PC-9 (cell line): ENCODE results near the gene NRG2. TPM values are rescaled to one million over a fixed set of nuclear protein-coding genes. Genes with fewer than 3 reads are reported as not detected.

Experiments
- BruUV-seq: library from RNA; stranded (reverse); fragments of 400-500 nt; replicated peaks from 2 replicates; lab custom pipeline; 2021; lab: Mats Ljungman, UMichigan
- CTCF ChIA-PET: fragments of 300-600 bp; sonication (Branson Sonifier 250); formaldehyde crosslinking; loops from one replicate; lab custom pipeline; 2022; ENCODE audit warnings: antibody characterized with exemption; lab: Charles Lee
- POLR2A ChIA-PET: fragments of 300-600 bp; sonication (Branson Sonifier 250); formaldehyde crosslinking; loops from one replicate; lab custom pipeline; 2022; ENCODE audit warnings: antibody characterized with exemption; ENCODE audit not compliant: unreplicated experiment; lab: Charles Lee
- DNase-seq, 2 experiments: peaks; one replicate each; pipeline versions ENCODE4 v3.0.0 to v3.0.0-alpha.2; 2015 to 2022; ENCODE audit warnings: mixed read lengths in 1 of 2
- H2AFZ ChIP-seq: fragments of 200-600 bp; sonication (generic); 2 replicates; pipeline ENCODE4 v1.8.1; 2017; ENCODE audit warnings: antibody characterized with exemption
- H3F3A ChIP-seq: fragments of 200-600 bp; sonication (generic); 2 replicates; pipeline ENCODE4 v1.8.1; 2017; ENCODE audit warnings: antibody characterized with exemption, mild to moderate bottlenecking, low read depth; ENCODE audit not compliant: insufficient read depth
- H3K27ac ChIP-seq: fragments of 200-600 bp; sonication (generic); 2 replicates; pipeline ENCODE4 v1.6.1; 2016; ENCODE audit warnings: mixed run types
- H3K27me3 ChIP-seq: fragments of 200-600 bp; sonication (generic); 2 replicates; pipeline ENCODE4 v1.6.1; 2016; ENCODE audit warnings: low read depth, mixed run types; ENCODE audit not compliant: insufficient read depth
- H3K36me3 ChIP-seq: fragments of 200-600 bp; sonication (generic); 2 replicates; pipeline ENCODE4 v1.6.1; 2016; ENCODE audit warnings: low read depth, mixed run types
- H3K4me1 ChIP-seq: fragments of 200-600 bp; sonication (generic); replicated peaks from 2 replicates; pipeline ENCODE4 v1.6.1; 2016; ENCODE audit warnings: mixed run types; ENCODE audit not compliant: insufficient read depth
- H3K4me2 ChIP-seq: fragments of 200-600 bp; sonication (generic); 2 replicates; pipeline ENCODE4 v1.6.1; 2017; ENCODE audit warnings: mixed run types
- H3K4me3 ChIP-seq: fragments of 200-600 bp; sonication (generic); 2 replicates; pipeline ENCODE4 v1.6.1; 2016; ENCODE audit warnings: mixed run types
- H3K79me2 ChIP-seq: fragments of 200-600 bp; sonication (generic); 2 replicates; pipeline ENCODE4 v1.6.1; 2017; ENCODE audit warnings: low read depth, mixed run types
- H3K9me2 ChIP-seq: fragments of 200-600 bp; sonication (generic); 2 replicates; pipeline ENCODE4 v1.8.1; 2017; ENCODE audit warnings: mild to moderate bottlenecking; ENCODE audit not compliant: insufficient read depth
- H3K9me3 ChIP-seq: fragments of 200-600 bp; sonication (generic); 2 replicates; pipeline ENCODE4 v1.8.1; 2016; ENCODE audit warnings: low read depth; ENCODE audit not compliant: insufficient read depth
- H4K20me1 ChIP-seq: fragments of 200-600 bp; sonication (generic); 2 replicates; pipeline ENCODE4 v1.8.1; 2017; ENCODE audit not compliant: insufficient read depth
- CTCF ChIP-seq: fragments of 200-600 bp; sonication (generic); conservative IDR thresholded peaks from 2 replicates; pipeline ENCODE4 v1.6.1; 2017; ENCODE audit warnings: mixed run types, antibody characterized with exemption, mild to moderate bottlenecking, moderate library complexity
- EZH2 ChIP-seq: fragments of 200-600 bp; sonication (generic); IDR thresholded peaks from 2 replicates; pipeline ENCODE4 v1.8.0; 2017; ENCODE audit warnings: antibody characterized with exemption, low read depth
- intact Hi-C: fragments of 100-400 bp; cut with micrococcal nuclease; formaldehyde crosslinking; loops from one replicate; pipeline ENCODE4 v1.10.0; 2022; ENCODE audit not compliant: unreplicated experiment
- total RNA-seq: library from RNA; stranded (reverse); gene quantifications from 2 replicates; pipeline ENCODE4 v1.2.3, GENCODE V29; 2021

Gene NRG2
- total RNA-seq, 1 experiment from 2014 or later = not detected

- Histone ChIP-seq H3K79me2 (no peaks in the 10 kb centered on the region), H3K36me3 (no peaks in the 10 kb centered on the region), H3K4me3 (no peak overlapping the region), H2AFZ (no peak overlapping the region), H3F3A (no peaks in the 10 kb centered on the region), H3K4me1 (no peaks in the 10 kb centered on the region), H3K9me2 (no peaks in the 10 kb centered on the region), H3K9me3 (no peaks in the 10 kb centered on the region), H3K4me2 (no peak overlapping the region), H3K27me3 (peaks cover 16% of the 10 kb centered on the region; the same call in 1 of the 2 replicates), H3K27ac (no peak overlapping the region), H4K20me1 (no peaks in the 10 kb centered on the region)
- DNase-seq = no peak
- intact Hi-C loops = no loop called here
- BruUV-seq = no TSS peak
- POLR2A ChIA-PET = no interaction called here
- TF ChIP-seq EZH2 = no peak
- no peak for TF ChIP-seq CTCF
- CTCF ChIA-PET = interaction anchor here (0.6 kb wide), 1 partner anchor 336 kb away, joined by 5 read pairs; no protein-coding TSS in a partner anchor
Observed at GRCh38 chr5:139854953-139855352, 188.1 kb downstream of the NRG2 start.

DNA sequence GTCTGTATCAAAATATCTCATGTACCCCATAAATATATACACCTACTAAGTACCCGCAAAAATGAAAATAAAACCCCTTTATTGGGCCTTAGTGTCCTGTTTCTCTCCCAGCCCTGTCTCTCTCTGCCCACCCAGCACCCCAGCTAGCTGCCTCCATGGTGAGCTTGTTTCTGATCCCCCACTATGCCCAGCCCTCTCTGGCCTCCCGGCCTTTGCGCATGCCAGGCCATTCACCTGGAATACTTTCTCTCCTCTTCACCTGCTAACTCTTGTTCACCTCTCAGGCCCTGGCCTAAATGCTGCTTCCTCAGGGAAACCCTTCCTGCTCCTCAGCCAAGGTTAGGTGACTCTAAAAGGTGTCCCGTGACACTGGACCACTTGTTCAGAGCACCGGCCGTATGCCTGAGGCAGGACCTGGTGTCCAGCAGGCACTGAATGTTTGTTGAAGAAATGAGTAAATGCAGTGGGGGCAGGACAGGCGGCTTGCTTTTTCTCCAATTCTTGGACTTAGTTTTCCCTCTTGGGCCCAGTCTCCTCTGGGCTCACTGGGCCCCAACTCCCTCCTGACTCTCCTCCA is 189.0 kb downstream of the NRG2 start:
- no peaks in the 10 kb centered on the region for H3K9me2 ChIP-seq
- no TSS peak for BruUV-seq
- no peak overlapping the region for H3K27ac ChIP-seq
- H3K9me3 ChIP-seq = no peaks in the 10 kb centered on the region
- H3K4me1 ChIP-seq = no peaks in the 10 kb centered on the region
- H3K79me2 ChIP-seq = no peaks in the 10 kb centered on the region
- H3K4me2 ChIP-seq = no peak overlapping the region
- H3K27me3 ChIP-seq = peaks cover 16% of the 10 kb centered on the region; the same call in 1 of the 2 replicates
- intact Hi-C loops = no loop called here
- H4K20me1 ChIP-seq = no peaks in the 10 kb centered on the region
- DNase-seq = no peak
- CTCF ChIA-PET = no interaction called here
- no peaks in the 10 kb centered on the region for H3F3A ChIP-seq
- POLR2A ChIA-PET = no interaction called here
- no peak overlapping the region for H3K4me3 ChIP-seq
- TF ChIP-seq EZH2 (no peak), CTCF (no peak)
- H2AFZ ChIP-seq = no peak overlapping the region
- H3K36me3 ChIP-seq = no peaks in the 10 kb centered on the region

DNA sequence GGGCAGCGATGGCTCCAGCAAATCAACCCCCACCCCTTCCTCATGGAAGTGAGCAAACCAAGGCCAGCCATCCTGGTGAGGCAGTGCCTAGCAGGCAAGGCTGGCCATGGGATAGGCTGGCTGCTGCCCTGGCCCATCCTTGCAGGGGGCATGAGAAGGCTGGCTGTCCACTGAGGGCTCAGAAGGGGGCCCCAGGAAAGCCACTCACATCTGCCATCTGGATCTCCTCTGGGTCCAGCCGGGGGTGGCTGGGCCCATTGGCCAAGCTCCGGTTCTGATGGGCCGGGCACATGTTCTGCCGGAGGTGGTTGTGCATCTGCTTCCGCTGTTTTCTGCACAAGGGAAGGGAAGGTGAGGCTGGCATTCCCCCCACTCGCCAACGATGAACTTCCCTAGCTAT is 190.4 kb downstream of the NRG2 start:
- no peaks in the 10 kb centered on the region for H4K20me1 ChIP-seq
- no peak overlapping the region for H3K4me2 ChIP-seq
- no peaks in the 10 kb centered on the region for H3K9me3 ChIP-seq
- BruUV-seq = no TSS peak
- DNase-seq = no peak
- ChIA-PET CTCF (no interaction called here), POLR2A (no interaction called here)
- peaks cover 16% of the 10 kb centered on the region; the same call in 1 of the 2 replicates for H3K27me3 ChIP-seq
- no peak for TF ChIP-seq EZH2
- no peak for TF ChIP-seq CTCF
- H3K4me3 ChIP-seq = no peak overlapping the region
- intact Hi-C loops = no loop called here
- H3K27ac ChIP-seq = no peak overlapping the region
- H3K4me1 ChIP-seq = no peaks in the 10 kb centered on the region
- no peaks in the 10 kb centered on the region for H3K79me2 ChIP-seq
- no peak overlapping the region for H2AFZ ChIP-seq
- H3F3A ChIP-seq = no peaks in the 10 kb centered on the region
- no peaks in the 10 kb centered on the region for H3K36me3 ChIP-seq
- H3K9me2 ChIP-seq = no peaks in the 10 kb centered on the region
